NCI-H1436 treated with DMSO at 0.1 percent for 48 hours (cell line): ENCODE data around the gene NBEAL1.
"Not testable (repeated sequence)": the region's sequence is repeated elsewhere in the genome, so short reads cannot be mapped to it uniquely, and the experiment has no call there.

Experiments used
- DNase-seq: peaks from one replicate; lab custom pipeline; 2025; lab: John Stamatoyannopoulos, UW

Gene NBEAL1

GRCh38 chr2:203225423-203226039 is 210.9 kb downstream of the NBEAL1 start:
- DNase-seq, result no peak

GRCh38 chr2:203229674-203230073 is 215.0 kb downstream of the NBEAL1 start:
- not testable (repeated sequence) for DNase-seq

DNA sequence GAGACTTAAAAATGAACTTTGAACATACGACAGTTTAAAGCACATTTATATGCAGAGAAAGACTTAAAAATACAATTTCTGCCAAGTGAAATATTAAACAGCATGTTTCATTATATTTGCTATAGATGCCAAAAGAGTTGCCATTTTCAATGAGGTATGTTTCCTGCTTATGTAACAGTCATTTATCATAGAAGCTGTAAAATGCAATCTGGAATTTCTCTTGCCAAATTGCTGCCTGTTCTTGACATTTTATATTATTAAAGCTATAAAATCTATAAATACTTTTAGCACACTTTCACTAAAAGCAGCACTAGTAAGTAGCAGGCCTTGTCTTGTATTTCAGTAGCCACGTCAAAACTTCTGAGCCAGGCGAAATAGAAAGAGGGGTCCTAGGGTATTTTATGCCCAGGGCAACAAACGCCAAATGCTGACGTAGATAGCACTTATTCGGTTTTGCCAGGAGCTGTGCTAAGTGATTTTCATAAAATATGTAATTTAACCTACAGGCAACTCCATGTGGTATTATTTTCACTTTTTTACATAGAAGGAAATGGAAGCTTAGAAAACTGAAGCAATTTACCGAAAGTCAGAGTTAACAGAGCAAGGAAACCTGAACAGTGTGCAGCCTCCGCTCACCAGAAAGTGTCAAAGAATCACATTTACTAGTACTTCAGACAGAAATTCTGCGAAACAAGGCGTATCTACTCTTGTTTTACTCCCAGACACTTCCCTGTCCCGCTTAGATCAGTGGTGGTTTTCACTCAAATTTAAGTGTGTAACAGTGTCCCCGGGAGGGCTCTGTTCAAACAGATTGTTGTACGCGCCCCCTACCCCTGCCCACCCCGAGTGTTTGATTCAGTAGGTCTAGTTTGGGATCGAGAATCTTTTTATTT is 222.9 kb downstream of the NBEAL1 start:
- no peak for DNase-seq

GRCh38 chr2:203238292-203238703 is 223.6 kb downstream of the NBEAL1 start:
- no peak for DNase-seq

GRCh38 chr2:203238704-203239526 is 224.2 kb downstream of the NBEAL1 start, which contains the start of gene CYP20A1:
TSS of gene CYP20A1 (plus strand) at chr2:203239018. CDS start at chr2:203239063, 45 bp downstream.
- peak; percentile 74 for DNase-seq

DNA sequence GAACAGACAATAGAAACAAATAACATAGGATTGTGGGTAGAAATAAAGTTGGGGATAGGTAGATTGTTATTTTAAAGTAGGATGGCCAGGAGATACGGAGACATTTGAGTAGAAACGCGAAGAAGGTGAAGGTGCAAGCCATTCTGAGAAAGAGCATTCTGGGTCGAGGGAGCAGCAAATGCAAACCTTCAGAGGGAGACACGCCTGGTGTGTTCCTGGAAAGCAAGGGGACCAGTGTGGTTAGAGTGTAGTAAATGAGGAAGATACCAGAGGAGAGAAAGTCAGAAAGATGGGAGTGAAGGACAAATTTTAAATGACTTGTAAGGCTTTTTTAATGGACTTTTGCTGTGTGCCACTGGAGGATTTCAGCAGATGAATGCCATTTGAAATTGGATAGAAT is 225.8 kb downstream of the NBEAL1 start:
- DNase-seq, result no peak

DNA sequence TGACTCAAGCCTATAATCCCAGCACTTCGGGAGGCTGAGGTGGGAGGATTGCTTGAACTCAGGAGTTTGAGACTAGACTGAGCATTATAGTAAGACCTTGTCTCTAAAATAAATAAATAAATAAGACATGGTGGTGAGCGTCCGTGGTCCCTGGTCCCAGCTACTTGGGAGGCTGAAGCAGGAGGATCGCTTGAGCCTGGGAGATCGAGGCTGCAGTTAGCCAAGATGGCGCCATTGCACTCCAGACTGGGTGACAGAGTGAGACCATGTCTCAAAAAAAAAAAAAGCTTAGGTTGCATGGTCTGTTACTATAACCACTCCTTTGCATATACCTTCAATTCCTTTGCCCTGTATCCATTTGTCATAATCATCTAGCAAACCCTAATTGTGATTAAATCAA is 227.8 kb downstream of the NBEAL1 start:
- no peak for DNase-seq

- DNase-seq, result no peak
Observed at GRCh38 chr2:203246646-203247045, 232.0 kb downstream of the NBEAL1 start.

GRCh38 chr2:203252818-203253217 is 238.1 kb downstream of the NBEAL1 start:
- DNase-seq, result no peak

DNA sequence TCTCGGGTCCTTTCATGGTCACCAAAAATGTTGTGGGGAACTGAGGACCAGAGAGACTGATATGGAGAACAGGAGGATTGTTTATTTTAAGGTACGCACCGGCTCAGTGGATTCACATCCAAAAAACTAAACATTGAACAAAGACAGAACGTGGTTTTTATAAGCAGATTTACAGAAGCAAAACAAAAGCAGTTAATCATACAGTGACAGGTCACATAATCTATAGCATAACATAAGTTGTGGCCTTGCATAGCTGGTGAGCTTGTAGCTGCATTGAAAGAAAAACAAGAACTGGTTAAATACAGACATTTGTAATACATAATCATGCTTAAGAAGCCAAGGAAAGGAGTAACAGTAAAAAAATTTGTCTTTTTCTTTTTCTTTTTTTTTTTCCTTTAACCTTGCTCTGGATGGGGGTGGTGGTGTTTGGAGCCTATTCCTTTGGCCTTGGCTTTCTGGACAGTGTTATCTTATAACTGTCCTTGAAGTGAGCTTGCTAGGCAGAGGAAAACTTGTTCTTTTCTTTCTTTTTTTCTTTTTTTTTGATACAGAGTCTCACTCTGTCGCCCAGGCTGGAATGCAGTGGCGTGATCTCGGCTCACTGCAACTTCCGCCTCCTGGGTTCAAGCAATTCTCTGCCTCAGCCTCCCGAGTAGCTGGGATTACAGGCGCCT is 238.9 kb downstream of the NBEAL1 start:
- DNase-seq, result not testable (repeated sequence)

DNA sequence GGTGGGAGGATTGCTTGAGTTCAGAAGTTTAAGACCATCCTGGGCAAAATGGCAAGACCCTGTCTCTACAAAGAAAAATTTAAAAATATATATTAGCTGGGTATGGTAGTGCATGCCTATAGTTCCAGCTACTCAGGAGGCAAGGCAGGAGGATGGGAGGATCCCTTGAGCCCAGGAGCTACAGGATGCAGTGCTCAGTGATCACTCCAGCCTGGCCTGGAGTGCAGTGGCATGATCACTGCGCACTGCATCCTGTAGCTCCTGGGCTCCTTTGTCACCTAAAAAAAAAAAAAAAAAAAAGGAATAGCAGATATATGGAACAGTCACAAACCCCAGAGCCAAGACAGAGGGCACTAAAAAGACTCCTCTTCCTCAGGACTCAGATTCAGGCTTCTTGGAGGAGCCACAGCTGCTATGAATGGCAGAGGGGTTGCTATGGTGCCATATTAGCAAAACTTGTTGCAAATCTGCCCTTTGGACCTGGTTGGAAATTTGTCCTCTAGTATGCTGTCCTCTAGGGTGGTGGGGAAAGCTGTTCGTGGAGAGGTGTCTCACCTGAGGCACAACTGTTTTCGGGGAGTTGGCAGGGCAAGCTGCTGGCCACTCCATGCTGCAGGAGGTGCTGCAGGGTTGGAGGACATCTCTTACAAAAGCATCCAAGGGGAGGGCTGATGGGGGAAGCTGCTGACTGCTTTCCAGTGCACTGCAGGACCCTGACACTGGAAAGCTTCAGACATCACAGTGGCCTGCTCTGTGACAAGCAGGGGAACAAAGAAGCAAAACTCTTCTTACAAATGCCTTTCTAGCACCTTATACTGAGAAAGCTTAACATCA is 246.9 kb downstream of the NBEAL1 start:
- no peak for DNase-seq
